Pancreas (tissue), 10 donors: ENCODE data around the gene FAM149B1. TPM values are rescaled to one million over a fixed set of nuclear protein-coding genes. Genes with fewer than 3 reads are reported as not detected.

Source experiments
- ATAC-seq, 4 donors: fragments of 200-7000 bp; cut with Tn5 transposase; one replicate each; pipeline versions ENCODE4 v1.8.0 to v1.9.1; 2020; ENCODE audit warnings: mild to moderate bottlenecking in 4 of 4, moderate library complexity in 4 of 4
- DNase-seq, 6 donors: peaks; one replicate each; pipeline ENCODE4 v3.0.0-alpha.2; 2020
- FAIRE-seq: peaks from 2 replicates; lab custom pipeline; 2012; peaks lifted over from hg19 to GRCh38; lab: Jason Lieb, UNC
- H3K27ac ChIP-seq, 4 donors: fragments of 200-600 bp; sonication (generic); 1 replicate in 3 of 4; 2 replicates in 1 of 4; pipeline versions ENCODE4 v1.5.0 to v1.8.0; 2020
- H3K27me3 ChIP-seq, 4 donors: fragments of 200-600 bp; one replicate each; pipeline ENCODE4 v1.8.0; 2021
- H3K36me3 ChIP-seq, 3 donors: fragments of 200-600 bp; sonication (generic) in 1 of 3; one replicate each; pipeline versions ENCODE4 v1.5.0 to v1.8.0; 2020 to 2021
- H3K4me1 ChIP-seq, 3 donors: fragments of 200-600 bp; one replicate each; pipeline ENCODE4 v1.8.0; 2021
- H3K4me3 ChIP-seq, 4 donors: fragments of 200-600 bp; sonication (generic) in 2 of 4; one replicate each; pipeline versions ENCODE4 v1.5.0 to v1.8.0; 2020 to 2021
- H3K9me3 ChIP-seq, 4 donors: fragments of 200-600 bp; one replicate each; pipeline ENCODE4 v1.8.0; 2021
- CTCF ChIP-seq, 4 donors: fragments of 200-600 bp; sonication (generic) in 3 of 4; IDR thresholded peaks; one replicate each; pipeline versions ENCODE4 v1.5.0 to v1.8.0; 2021; ENCODE audit warnings: antibody characterized with exemption in 4 of 4
- WGBS, 2 donors: extraction: QIAGEN DNeasy Blood & Tissue Kit; methylation state at CpG; one replicate each; pipeline ENCODE4 v1.1.7; 2013; 5-methylcytosine and 5-hydroxymethylcytosine counted together
- intact Hi-C, 3 donors: fragments of 100-400 bp; cut with DNase I; formaldehyde crosslinking; loops; one replicate each; pipeline versions ENCODE4 v1.11.1 to v1.14.2; 2022
- polyA plus RNA-seq, 2 donors: library from polyadenylated mRNA; stranded (reverse); fragments of 200-250 nt; gene quantifications; one replicate each; pipeline ENCODE4 v1.2.3, GENCODE V29; 2013
- total RNA-seq, 6 donors: library from RNA; stranded (reverse); fragmentation: NEBNext Ultra II Directional in 4 of 6; extraction: Animal tissue kit (Norgen Biotek cat#: 25700) in 4 of 6; gene quantifications; one replicate each; pipeline versions ENCODE4 v1.2.1 to v1.2.4, GENCODE V29; 2021 to 2023
- donor health status: healthy with polysubstance abuse.
- donor health status: DM: no; HTN: no; CAD: no; lungs with moderate emphysema.
- donor health status: DM: no; HTN: no; CAD: no.
- donor health status: control.
- donor health status: control.
- donor health status: Bipolar disorder and iron deficiency.
- donor health status: DM: yes; HTN: yes; CAD: no.
- donor health status: DM: no; HTN: no; CAD: no.
- donor health status: DM: no; HTN: no; CAD: no.
- donor health status: DM: yes; HTN: yes; CAD: no.

Gene FAM149B1
- total RNA-seq: 10 to 100 TPM in 2 of 6 donors, 1 to 10 TPM in 4; 6.6 to 15.8 (median 7.4) TPM
- 10 to 100 TPM; 10.1 TPM for polyA plus RNA-seq

DNA sequence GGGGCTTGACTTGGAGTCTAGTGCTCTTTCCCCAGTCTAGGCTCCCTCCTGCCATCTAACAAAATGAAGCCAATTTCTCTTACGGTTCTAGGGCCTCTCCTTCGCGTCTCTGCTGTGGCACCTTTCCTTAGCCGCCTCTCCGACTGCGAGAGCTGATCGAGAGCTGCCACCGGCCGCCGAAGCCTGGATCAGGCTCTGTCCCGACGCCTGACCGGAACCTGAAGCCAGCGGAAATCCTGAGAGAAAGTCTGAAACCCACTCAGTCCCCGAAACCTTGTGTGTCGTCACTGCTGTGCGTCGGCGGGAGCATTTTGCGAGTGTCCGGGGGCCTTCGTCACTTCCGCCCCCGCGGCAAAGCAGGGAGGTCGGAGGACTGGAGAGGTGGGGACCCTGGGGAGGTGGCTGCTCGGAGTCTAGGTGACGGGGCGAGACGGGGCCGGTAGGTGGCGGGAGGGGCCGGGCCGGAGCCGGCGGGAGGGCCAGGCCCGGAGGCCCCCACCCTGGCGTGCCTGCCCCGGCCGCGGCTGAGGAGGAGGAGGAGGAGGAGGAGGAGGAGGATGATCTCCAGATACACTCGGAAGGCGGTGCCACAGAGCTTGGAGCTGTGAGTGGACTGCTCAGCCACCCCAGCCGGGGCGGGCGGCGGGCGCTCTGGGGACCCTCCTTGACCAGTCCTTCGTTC is at the start of gene FAM149B1, which contains the start of gene ECD:
TSS of gene FAM149B1 (plus strand) at position 337 of the 682 bp plus-strand sequence. CDS start at position 558, 221 bp downstream.
TSS of gene ECD (minus strand) at position 226 of the 682 bp plus-strand sequence. CDS start 4,071 bp downstream, outside the sequence.
- WGBS, 2 donors: 0 to 1% methylated on average over 38 to 49 of the region's 49 CpGs

GRCh38 chr10:73119457-73119856 is 48.5 kb upstream of the FAM149B1 start:
- 29 to 35% methylated on average over 1 of the region's 1 CpG for WGBS, 2 donors
- no peak overlapping the region for H3K27ac ChIP-seq
- ATAC-seq (no peak), DNase-seq (no peak), FAIRE-seq (no peak)
- no peak for TF ChIP-seq CTCF (IDR thresholded peaks at IDR 0.05)
- no peaks in the 10 kb centered on the region for H3K27me3 ChIP-seq
- H3K36me3 ChIP-seq: no peaks in the 10 kb centered on the region
- H3K4me1 ChIP-seq: no peaks in the 10 kb centered on the region
- intact Hi-C loops: no loop called here
- H3K4me3 ChIP-seq: no peak overlapping the region
- H3K9me3 ChIP-seq: no peaks in the 10 kb centered on the region

More for the DNA sequence above, at the start of gene FAM149B1, which contains the start of gene ECD:
- intact Hi-C loops: no loop called here
- ATAC-seq: peak; percentile 97 to 99 (median 99)
- Histone ChIP-seq H3K27me3 (no peaks in the 10 kb centered on the region), H3K4me3 (peak within 1 kb of the TSS; percentile 58 to 81 (median 73)), H3K9me3 (no peaks in the 10 kb centered on the region), H3K4me1 (peaks cover 0 to 21% (median 16%) of the 10 kb centered on the region in 3 donors), H3K27ac (peak within 1 kb of the TSS; percentile 78 to 93 (median 90)), H3K36me3 (no peaks in the 10 kb centered on the region)
- FAIRE-seq: no peak
- no peak for TF ChIP-seq CTCF (IDR thresholded peaks at IDR 0.05)
- DNase-seq: peak; percentile 86 to 96 (median 92)

GRCh38 chr10:73119952-73120351 is 48.0 kb upstream of the FAM149B1 start:
- TF ChIP-seq CTCF (IDR thresholded peaks at IDR 0.05): no peak
- no peaks in the 10 kb centered on the region for H3K9me3 ChIP-seq
- intact Hi-C loops: no loop called here
- no peak for FAIRE-seq
- no peaks in the 10 kb centered on the region for H3K4me1 ChIP-seq
- WGBS, 2 donors: 71 to 83% methylated on average over 4 of the region's 4 CpGs
- no peak overlapping the region for H3K4me3 ChIP-seq
- H3K27ac ChIP-seq: no peak overlapping the region
- H3K36me3 ChIP-seq: no peaks in the 10 kb centered on the region
- ATAC-seq: no peak
- no peaks in the 10 kb centered on the region for H3K27me3 ChIP-seq
- no peak for DNase-seq

GRCh38 chr10:73126343-73126742 is 41.6 kb upstream of the FAM149B1 start:
- no peak for TF ChIP-seq CTCF (IDR thresholded peaks at IDR 0.05)
- 96 to 100% methylated on average over 2 of the region's 2 CpGs for WGBS, 2 donors
- Histone ChIP-seq H3K9me3 (no peaks in the 10 kb centered on the region), H3K27me3 (no peaks in the 10 kb centered on the region), H3K4me3 (no peak overlapping the region), H3K36me3 (peaks cover 0 to 23% (median 7%) of the 10 kb centered on the region in 3 donors), H3K27ac (no peak overlapping the region), H3K4me1 (no peaks in the 10 kb centered on the region)
- no peak for ATAC-seq
- intact Hi-C loops: no loop called here
- FAIRE-seq: no peak
- no peak for DNase-seq

DNA sequence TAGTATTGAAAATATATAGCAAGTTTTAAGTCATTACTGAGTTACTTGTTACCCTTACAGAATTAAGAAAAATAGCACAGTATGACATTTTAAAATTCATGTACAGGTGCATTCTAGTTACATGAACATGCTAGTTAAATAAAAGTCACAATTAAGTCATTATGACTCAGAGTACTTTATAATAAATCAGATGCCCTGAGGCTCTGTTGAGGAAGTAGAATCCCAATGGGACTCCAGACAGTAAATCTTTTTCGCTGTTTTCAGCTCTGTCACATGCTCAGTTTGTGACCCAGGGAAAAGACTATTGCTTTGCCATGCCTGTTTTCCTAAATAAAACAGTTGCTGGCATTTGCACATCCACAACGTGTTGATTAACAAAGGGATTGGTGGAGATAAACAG is 36.6 kb upstream of the FAM149B1 start:
- no peaks in the 10 kb centered on the region for H3K9me3 ChIP-seq
- DNase-seq (no peak), FAIRE-seq (no peak), ATAC-seq (no peak)
- no peak for TF ChIP-seq CTCF (IDR thresholded peaks at IDR 0.05)
- WGBS, 2 donors: 61 to 68% methylated on average over 2 of the region's 2 CpGs
- H3K27ac ChIP-seq: no peak overlapping the region
- no peaks in the 10 kb centered on the region for H3K27me3 ChIP-seq
- peaks cover 0 to 57% (median 29%) of the 10 kb centered on the region in 3 donors for H3K36me3 ChIP-seq
- no peak overlapping the region for H3K4me3 ChIP-seq
- intact Hi-C loops: no loop called here
- no peaks in the 10 kb centered on the region for H3K4me1 ChIP-seq
